ENCODE data around the gene ZNF578. TPM values are rescaled to one million over a fixed set of nuclear protein-coding genes. Genes with fewer than 3 reads are reported as not detected.
A peak's percentile ranks its signal among the peaks of the same experiment; 100 is the strongest.

Gene ZNF578
- total and polyA plus RNA-seq, 2 of the 4 experiments (the other 2 are of a cell fraction) = 1.4 to 4.1 TPM

- ChIA-PET CTCF (no interaction called here), POLR2A (ENCODE audit: unreplicated experiment) (no interaction called here)
- DNase-seq (no peak), ATAC-seq (ENCODE audit: low read depth) (no peak)
- BruUV-seq (replicated peaks) = no TSS peak
- Histone ChIP-seq H3K9me3 (ENCODE audit: control insufficient read depth, insufficient read depth, low read length) (peaks cover 37% of the 10 kb centered on the region), H3K18ac (ENCODE audit: low read depth, low read length) (no peak overlapping the region), H2AK5ac (ENCODE audit: low read depth, low read length) (no peak overlapping the region), H2BK15ac (ENCODE audit: low read depth, low read length) (no peak overlapping the region), H3K4ac (ENCODE audit: low read depth, low read length) (no peak overlapping the region), H4K91ac (ENCODE audit: insufficient read depth, low read depth, low read length) (no peak overlapping the region), H2BK20ac (ENCODE audit: low read depth, low read length) (no peak overlapping the region), H3K27me3 (ENCODE audit: control insufficient read depth, insufficient read depth, low read length) (no peaks in the 10 kb centered on the region), H4K8ac (ENCODE audit: low read depth in 2 of 2, low read length in 2 of 2) (no peak overlapping the region), H4K5ac (ENCODE audit: low read depth, low read length) (no peak overlapping the region), H4K20me1 (ENCODE audit: insufficient read depth, low read length) (no peaks in the 10 kb centered on the region), H3K56ac (ENCODE audit: extremely low read depth, insufficient read depth, low read length) (no peak overlapping the region), H2BK120ac (ENCODE audit: low read depth, low read length) (no peak overlapping the region), H3K79me1 (ENCODE audit: low read depth in 1 of 2, low read length in 2 of 2) (no peaks in the 10 kb centered on the region), H2BK5ac (ENCODE audit: low read depth, low read length, poor library complexity, severe bottlenecking) (no peak overlapping the region), H3K9ac (ENCODE audit: low read depth, low read length) (no peak overlapping the region), H3K36me3 (ENCODE audit: control insufficient read depth, insufficient read depth, low read length) (no peaks in the 10 kb centered on the region), H3K9me1 (ENCODE audit: insufficient read depth, low read length) (no peaks in the 10 kb centered on the region), H3K27ac (ENCODE audit: insufficient read depth, low read length) (no peak overlapping the region), H2AK9ac (replicated peaks; ENCODE audit: low read depth, low read length, poor library complexity) (no peak overlapping the region), H2AFZ (replicated peaks; ENCODE audit: low read length, poor library complexity) (peak overlapping the region; percentile 51), H3K4me3 (ENCODE audit: insufficient read depth, low read depth, low read length) (no peak overlapping the region), H3K4me2 (ENCODE audit: low read depth, low read length) (no peak overlapping the region), H3K14ac (replicated peaks; ENCODE audit: low read depth, low read length) (no peak overlapping the region), H3K23ac (ENCODE audit: low read depth, low read length) (no peak overlapping the region), H3K4me1 (ENCODE audit: control insufficient read depth, insufficient read depth, low read length) (no peaks in the 10 kb centered on the region)
- dilution Hi-C loops (cut with HindIII; ENCODE audit: low sequenced_read_pairs, unreplicated experiment) = no loop called here
- TF ChIP-seq RFX5 (IDR thresholded peaks at IDR 0.05; ENCODE audit: low read depth, low read length) = no peak
- in situ Hi-C loops (cut with MboI; ENCODE audit: low sequenced_read_pairs) = no loop called here
- intact Hi-C loops (cut with micrococcal nuclease) = no loop called here
- WGBS, 2 experiments (ENCODE audit: extremely low coverage in 2 of 2, insufficient read length in 1 of 2) = 16% methylated on average over 21 of the region's 37 CpGs; no CpG with 5 or more reads in 1 of the 2 experiments
Observed at GRCh38 chr19:52492201-52492993, 39.0 kb downstream of the ZNF578 start.
